ENCODE measurements around the gene TTC21A.
"Not testable (repeated sequence)": the region's sequence is repeated elsewhere in the genome, so short reads cannot be mapped to it uniquely, and the experiment has no call there.

Gene TTC21A

DNA sequence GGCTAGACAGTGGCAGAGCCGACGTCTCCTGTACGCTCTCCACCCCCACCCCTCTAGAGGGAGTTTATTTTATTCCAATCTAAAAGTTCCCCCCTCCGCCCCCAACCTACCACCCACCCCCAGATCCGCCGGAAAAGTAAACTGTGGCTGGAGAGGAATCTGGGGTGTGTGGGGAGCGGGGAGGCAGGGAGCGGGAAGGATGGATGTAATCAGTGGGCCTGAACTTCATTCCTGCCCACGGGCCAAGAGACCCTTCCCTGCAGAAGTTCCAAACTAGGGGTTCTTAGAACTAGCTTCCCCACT, 46.4 kb downstream of the TTC21A start:
- no peak for DNase-seq

DNA sequence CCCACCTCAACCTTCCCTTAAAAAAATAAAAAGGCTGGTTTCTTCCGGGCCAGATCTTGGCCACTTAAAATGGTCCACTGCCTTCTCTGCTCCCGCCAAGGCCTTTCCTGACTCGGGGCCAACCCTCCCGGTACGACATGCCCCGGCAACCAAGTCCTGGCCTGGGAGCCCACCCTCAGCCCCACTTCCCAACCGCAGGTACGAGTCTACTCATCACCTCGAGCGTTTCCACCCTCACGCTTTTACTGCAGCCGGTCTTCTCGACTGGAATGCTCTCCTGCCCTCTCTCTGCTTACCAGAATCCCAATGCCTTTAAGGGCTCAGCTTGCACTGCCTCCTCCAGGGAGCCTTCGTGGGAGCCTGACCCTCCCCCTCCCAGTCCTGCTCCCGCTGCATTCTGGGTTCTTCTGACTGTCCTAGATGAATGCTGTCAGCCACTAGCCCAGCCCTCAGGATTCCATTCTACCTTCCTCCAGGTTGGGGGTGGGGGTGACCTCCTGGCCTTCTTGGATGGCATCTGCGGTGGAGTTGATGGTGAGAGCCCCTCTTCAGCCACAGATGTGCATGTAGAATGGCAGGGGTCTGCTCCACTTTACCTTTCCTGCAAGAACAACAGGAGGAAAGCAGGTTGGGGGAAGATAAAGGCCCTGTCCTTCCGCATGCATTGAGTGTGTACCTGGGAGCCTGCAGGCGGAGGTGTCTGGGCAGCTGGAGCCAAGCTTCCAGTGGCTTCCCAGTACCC, 47.0 kb downstream of the TTC21A start:
- DNase-seq: no peak

DNA sequence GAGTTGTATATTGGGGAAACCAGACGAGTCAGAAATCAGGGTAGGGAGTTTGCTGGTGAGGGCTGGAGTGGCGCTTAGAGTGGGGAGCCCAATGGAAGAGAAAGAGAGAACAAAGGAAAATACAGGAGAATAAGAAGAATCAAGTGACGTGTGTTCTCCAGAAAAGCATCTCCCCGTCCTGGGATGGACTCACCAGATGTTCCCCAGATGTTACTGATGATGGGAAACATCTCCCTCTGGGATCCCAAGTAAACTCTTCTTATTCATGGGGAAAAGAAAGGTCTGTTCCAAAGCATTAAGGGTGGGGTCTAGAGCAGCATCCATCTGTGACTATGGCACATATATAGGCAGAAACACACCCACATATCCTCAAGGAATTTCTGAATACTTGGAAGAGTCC, 48.9 kb downstream of the TTC21A start:
- no peak for DNase-seq

DNA sequence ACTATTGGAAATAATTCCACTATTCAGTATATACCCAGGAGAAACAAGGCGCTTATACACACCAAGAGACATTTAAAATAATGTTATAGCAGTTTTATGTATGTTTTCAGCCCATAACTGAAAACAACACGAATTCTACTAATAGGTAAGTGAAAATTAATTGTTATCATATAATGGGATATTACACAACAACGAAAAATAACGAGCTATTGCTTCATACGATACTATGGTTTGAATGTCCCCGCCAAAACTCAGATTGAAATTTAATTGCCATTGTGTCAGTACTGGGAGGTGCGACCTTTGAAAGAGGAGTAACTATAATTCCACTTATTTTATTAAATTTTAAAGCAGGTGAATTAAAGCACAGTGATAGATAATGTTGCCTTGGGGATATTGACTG, 49.9 kb downstream of the TTC21A start:
- no peak for DNase-seq

DNA sequence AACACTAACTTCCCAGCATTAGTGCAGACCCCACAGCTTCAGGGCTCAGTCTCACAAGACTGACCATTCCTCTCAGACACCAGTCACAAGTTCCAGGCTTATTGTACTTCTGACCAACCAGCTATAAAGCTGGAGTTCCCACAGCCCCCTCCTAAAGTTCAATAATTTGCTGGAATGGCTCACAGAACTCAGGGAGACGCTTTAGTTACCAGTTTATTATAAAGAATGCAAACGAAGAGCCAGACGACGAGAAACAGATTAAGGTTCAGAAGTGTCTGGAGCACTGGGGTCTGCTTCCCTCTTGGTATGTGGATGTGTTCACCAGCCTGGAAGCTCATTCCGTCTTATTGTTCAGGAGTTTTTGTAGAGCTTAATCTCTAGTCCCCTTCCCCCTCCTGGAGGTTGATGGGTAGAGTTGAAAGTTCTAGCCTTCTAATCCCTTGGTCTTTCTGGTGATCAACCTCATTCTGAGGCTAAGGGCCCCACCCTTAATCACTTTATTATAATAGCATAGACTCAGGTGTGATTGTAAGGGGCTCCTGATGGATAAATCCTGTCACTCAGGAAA, 50.8 kb downstream of the TTC21A start:
- DNase-seq: no peak

DNA sequence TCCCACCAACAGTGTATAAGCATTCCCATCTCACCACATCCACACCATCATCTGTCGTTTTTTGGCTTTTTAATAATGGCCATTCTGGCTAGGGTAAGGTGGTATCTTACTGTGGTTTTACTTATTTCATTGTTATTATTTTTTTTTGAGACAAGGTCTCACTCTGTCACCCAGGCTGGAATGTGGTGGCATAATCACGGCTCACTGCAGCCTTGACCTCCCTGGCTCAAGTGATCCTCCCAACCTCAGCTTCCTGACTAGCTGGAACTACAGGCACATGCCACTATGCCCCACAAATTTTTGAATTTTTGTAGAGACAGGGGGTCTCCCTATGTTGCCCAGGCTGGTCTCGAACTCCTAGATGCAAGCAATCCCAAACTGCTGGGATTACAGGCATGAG, 56.9 kb downstream of the TTC21A start:
- no peak for DNase-seq

DNA sequence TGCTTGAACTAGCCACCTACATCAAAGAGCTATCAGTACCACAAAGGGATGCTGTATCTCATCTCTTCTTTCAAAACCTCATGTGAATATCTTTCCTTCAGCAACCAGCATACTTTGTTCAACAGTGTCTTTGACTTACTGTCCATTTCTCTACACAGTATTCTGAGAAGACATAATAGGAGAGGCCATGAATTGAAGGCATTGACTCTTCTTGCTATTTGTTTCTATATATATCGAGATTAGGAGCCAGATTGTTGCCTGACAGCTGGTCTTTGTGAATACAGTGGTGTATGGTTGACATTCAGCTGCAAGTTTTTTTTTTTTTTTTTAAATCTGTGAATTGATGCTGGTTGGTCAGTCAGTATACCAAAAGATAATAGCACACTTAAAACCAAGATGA, 58.0 kb downstream of the TTC21A start:
- no peak for DNase-seq

DNA sequence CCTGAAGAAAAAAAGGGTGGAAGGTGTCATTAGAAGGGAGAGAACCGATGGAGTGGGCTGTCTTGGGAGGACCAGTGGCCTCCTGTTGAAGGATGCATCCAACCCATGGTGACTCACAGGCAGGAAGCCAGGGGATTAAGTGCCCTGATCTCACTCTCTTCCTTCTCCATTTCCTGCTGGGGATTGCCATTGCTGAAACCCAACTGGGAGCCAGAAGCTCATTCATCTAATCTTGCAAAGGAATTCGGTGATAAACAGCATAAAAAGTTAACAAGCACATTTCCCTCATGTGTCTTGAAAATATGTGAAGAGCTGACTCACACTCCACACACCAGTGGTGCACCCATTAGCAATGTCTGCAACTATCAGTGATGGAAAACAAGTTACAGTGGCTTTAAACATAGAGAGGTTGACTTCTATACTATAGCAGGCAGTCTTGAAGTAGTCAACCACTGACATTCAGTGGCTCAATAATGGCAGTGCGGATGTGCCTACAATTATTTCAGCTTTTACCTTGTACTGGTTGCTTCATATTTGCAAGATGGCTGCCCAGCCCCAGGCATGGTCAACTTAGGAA, 58.7 kb downstream of the TTC21A start:
- no peak for DNase-seq

DNA sequence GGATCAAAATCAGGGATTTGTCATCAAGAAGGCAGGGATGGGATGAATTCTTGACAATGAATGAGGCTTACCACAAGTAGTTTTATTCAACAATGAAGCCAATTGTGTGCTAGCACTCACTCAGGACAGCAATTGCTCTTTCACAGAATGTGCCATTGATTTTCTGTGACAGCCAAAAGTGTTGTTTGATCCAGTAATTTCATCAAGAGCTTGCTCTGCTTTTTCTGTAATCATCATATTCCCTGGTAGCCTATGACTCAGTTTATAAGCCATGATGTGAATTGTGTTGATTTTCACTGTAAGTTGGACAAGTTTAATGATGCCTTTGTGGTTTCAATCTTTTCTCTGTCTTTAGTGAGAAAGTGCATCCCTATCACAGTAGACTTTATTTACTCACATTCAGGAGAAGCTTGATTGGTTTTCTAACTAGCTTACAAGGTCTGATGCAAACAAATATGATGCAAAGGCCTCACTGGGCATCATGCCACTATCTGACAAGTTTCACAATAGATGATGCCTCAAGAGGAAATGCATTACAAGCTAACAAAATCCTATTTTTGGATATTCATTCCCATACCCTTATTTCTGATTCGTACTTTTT, 59.6 kb downstream of the TTC21A start:
- no peak for DNase-seq

DNA sequence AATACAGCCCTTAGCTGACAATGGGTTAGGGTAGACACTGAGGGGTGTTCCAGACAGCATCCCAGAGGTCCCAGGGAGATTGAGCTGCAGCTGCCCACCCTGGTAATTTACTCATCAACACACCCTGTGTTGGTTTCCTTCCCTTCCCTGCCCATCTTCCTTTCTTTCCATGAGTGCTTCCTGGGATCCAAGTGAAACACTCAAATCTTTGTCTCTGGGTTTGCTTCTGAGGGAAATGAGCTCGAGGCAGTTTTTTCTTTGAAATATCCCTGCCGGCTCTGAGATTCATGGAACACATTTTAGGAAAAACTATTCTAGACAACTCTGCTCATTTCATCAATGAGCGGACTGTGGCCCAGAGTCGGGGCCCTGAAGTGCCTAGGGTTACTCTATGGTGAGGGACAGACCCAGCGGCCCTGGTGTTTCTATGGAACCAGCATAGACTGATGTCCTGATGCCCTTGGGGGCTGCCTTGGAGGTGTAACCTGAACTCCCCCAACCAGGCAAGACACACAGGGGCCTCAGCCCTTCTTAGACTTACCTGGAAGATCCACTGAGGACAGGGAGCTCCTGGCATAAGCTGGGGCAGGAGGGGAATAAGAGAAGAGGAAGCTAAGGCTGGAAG, 60.8 kb downstream of the TTC21A start:
- DNase-seq: no peak

DNA sequence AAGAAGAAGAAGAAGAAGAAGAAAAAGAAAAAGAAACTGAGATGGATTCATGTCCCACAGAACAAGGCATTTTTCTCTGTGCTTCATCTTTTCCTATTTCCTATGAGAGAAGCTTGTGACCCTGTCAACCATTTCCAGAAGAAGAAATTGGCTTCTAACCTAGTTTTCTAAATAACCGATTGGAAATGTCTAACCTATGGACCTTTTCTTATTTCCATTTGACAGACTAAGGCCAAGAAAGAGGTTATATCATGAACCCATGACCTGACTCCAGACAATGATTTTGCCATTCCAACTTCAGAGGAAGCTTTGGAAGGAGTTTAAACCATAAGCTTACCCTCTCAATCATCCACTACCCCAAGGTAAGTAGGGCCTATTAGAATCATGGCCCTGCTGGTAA, 62.2 kb downstream of the TTC21A start:
- DNase-seq: no peak

DNA sequence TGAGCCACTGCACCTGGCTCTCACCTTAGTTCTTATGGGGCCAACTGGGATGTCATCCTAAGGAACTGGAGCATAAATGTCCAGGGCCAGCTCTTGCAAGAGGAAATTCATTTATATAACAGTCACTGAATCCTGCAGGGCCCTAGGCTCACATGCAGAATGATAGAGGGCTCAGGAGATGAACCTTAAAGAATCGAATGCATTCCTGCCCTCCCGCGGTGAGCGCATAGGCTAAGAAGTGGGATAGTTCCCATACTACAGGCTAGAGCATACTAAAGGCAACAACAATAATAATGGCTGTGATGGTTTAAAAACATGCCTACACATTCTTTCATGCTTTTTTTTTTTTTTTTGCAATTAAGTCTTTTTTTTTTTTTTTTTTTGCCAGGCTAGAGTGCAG, 63.0 kb downstream of the TTC21A start:
- no peak for DNase-seq

DNA sequence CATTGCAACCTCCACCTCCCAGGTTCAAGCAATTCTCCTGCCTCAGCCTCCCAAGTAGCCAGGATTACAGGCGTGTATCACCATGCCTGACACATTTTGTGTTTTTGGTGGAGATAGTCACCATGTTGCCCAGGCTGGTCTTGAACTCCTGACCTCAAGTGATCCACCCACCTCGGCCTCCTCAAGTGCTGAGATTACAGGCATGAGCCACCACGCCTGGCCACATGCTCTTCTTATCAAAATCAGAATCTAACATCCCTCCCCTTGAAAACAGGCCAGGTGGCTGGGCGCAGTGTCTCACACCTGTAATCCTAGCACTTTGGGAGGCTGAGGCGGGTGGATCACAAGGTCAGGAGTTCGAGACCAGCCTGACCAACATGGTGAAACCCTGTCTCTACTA, 63.4 kb downstream of the TTC21A start:
- not testable (repeated sequence) for DNase-seq

DNA sequence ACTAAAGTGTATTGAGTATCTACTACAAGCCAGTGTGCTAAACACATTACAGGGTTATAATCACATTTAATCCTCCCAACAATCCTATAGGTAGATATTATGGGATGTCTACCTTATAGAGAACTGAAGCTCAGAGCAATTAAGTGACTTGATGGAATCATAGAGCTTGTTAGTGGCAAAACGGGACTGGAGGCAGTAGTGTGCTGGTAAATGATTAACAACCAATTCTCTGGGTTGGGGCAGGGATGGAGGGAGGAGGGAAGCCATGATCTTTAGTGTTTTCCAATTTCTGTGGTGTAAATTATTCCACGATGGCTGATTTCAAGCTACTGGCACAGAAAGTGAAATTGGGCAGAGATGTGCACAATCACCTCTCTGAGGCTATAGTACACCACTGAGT, 64.4 kb downstream of the TTC21A start:
- no peak for DNase-seq

DNA sequence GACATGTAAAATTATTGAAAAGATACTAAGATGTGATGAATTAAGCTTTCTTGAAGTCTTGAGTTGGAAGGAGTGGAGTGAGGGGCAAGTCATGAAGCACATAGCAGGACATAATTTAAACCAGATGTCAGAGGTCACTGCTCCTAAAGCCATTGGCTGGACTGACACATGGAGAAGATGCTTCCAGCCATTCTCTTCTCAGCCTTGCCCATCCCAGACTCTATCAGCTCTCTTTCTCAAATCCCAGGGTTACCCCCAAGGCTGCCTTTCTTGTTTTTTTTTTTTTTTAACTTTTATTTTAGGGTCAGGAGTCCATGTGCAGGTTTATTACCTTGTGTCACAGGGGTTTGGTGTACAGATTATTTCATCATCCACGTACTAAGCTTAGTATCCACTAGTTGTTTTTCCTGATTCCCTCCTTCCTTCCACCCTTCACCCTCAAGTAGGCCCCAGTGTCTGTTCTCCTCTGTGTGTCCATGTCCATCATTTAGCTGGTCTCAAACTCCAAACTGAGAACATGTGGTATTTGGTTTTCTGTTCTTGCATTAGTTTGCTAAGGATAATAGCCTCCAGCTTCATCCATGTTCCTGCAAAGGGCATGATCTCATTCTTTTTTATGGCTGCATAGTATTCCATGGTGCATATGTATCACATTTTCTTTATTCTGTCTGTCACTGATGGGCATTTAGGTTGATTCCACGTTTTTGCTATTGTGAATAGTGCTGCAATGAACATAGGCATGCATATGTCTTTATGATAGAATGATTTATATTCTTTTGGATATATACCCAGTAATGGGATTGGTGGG, 66.0 kb downstream of the TTC21A start:
- no peak for DNase-seq

DNA sequence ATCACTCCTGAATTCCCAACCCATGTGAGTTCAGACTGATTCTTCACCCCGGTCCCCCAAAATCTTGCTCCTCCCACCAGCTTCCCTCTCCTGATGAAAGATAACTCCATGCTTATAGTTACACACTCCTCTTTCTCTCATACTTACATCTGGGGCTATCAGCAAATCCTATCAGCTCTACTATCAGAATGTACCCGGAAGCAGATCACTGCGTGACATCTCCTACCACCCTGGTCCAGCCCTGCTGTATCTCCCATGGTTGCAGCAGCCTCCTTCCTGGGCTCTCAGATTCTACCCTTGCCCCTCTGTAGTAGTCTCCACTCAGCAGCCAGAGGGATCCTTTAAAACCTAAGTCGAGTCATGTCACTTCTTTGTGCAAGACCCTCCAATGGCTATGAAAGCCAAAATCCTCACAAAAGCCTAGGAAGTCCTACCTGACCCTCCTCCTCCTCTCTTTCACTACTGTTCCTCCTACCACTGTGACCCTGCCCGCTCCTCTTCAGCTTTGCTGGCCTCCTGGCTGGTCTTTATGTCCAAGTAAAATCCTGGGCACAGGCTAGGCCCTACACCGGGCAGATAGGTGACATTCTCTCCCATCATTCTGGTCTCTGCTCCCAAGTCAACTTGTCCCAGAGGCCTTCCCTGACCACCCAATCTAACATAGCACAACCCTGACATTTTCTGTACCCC, 68.7 kb downstream of the TTC21A start:
- no peak for DNase-seq

DNA sequence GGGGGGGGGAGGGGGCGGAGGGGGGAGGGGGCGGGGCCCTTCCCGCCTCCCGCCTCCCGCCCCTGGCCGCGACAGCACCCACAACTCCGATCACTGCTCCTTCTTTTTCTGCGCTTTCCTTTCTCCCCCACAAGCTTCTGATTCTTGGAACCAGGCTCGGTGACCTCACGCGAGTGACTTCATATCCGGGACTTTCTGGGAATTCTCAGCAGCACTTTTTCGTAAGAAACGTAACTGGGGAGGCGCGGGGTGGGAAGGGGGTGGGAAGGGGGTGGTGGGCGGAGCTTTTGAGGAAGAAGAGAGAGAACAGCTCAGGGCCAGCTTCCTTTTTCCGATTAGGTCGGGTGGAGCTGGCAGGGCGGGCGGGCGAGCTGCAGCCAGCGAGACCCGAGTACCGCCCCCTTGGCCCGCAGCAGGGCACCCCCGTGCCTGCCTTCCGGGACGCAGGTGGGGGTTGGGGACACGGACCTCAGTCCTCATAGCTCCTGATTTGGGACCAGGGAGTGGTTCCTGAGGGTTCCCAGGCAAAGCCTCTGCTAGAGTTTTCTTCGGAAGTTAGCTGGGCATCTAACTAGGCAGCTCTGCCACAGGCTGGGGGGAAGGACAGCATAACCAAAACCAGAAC, 70.3 kb downstream of the TTC21A start:
- DNase-seq: peak; percentile 68

DNA sequence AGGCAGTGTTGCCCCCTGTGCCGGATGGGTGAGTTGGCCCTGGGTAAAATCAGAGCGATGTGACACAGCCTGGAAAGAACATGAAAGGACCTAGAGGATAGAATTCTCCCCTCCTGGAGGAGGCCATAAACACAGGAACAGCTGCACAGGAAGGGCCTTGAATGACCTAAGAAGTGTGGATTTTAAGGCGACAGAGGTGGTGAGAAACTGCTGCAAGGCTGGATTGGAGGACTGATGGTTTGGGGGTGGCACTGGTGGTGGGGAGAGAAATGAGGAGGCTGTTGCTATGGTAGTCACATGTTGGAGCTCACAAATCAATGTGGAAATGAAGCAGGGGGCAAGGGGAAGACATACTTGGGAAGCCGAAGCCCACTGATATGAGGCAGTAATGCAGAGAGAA, 71.1 kb downstream of the TTC21A start:
- no peak for DNase-seq

DNA sequence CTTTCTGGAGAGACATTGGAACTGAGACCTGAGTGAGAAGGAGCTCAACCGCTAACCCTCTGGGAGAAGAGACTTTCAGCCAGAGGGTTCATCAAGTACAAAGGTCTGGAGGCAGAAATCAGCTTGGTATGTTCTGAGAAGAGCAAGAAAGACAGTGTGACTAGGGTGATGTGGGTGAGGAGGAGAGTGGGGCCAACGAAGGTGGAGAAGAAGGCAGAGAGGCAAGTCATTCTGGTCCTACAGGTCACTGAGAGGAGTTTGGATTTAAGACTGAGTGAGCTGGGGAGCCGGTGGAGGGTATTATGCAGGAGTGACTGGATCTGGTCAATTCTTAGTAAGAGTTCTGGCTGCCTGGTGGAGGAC, 72.7 kb downstream of the TTC21A start:
- no peak for DNase-seq

DNA sequence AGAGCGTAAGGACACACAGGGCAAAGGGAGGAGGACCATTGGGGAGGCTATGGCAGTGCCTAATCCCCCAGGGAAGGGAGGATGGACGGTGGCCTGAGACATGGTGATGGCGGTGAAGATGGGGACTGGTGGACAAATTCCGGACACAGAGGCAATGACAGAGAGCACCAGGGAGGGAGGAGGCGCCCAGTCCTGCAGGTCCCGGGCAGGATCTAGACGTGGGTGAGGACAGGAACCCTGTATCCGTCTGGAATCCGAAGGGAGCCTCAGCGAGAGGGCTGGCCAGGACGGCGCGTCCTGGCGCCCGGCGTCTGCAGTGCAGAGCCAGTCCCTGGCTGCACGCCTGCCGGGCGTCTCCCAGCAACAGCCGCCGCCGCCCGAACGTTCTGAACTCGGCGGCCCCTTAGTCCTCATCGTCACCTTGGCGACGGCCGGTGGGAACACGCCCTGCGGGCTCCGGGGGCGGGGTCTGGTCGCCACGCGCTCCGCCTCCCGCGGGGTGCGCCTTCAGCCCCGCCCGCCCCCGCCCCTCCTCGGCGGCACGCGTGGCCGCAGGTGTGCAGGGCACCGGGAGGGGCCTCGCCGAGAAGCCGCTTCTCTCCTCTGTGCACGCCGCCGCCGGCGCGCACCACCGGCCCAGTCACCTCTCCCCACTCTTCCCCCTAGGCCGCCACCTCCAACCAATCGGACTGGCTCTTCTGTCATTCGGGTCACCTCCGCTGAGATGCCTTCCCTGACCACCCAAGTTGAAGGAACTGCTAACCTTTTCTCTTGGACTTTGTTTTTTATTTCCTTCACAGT, 73.3 kb downstream of the TTC21A start:
- DNase-seq: peak; percentile 85

Measured in stimulated activated CD4-positive, alpha-beta T cell treated with anti-CD3 and anti-CD28 coated beads, Interleukin-4, amount 100 ng/mL, for 24 hours (primary cell).